ENCODE results near the gene STAT5A. TPM values are rescaled to one million over a fixed set of nuclear protein-coding genes. Genes with fewer than 3 reads are reported as not detected.
A peak's percentile ranks its signal among the peaks of the same experiment; 100 is the strongest.

Gene STAT5A
- total and polyA plus RNA-seq, 2 experiments from 2014 or later, result 2.3 to 18.1 TPM

DNA sequence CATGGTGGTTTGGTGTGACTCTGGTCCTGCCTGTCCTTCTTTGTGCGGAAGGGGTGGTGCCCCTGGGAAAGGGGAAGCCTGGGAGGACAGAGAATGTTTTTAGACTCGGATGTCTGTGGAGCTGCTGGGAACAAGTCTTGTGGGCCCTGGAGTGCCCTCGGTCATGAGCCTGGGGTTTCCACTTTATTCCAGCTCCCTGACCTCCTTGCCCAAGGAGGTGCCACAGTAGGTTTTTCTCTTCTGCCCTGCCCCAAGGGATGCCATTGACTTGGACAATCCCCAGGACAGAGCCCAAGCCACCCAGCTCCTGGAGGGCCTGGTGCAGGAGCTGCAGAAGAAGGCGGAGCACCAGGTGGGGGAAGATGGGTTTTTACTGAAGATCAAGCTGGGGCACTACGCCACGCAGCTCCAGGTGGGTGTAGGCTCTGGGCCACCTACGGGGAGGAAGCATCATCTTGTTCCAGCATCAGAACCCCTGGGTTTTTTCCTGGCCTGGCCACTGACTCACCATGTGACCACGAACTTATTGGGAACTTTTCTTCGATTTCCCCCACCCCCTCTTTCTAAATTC, 1.4 kb downstream of the STAT5A start:
- H3K9me3 Mint-ChIP-seq, result no peaks in the 10 kb centered on the region
- H3K27me3 Mint-ChIP-seq (ENCODE audit: insufficient read depth, low read depth, poor library complexity), result peaks cover 31% of the 10 kb centered on the region
- no peaks in the 10 kb centered on the region for H4K20me1 ChIP-seq (replicated peaks; ENCODE audit: insufficient read depth)
- H3K27me3 ChIP-seq (ENCODE audit: insufficient read depth), result peaks cover 42% of the 10 kb centered on the region
- peak overlapping the region; percentile 34; the same call in 1 of the 3 replicates for H3K4me3 Mint-ChIP-seq
- peak overlapping the region; percentile 91 for H2AFZ ChIP-seq
- no peak for ATAC-seq
- no peaks in the 10 kb centered on the region for H3K36me3 Mint-ChIP-seq (ENCODE audit: low read depth)
- H3F3A ChIP-seq (replicated peaks; ENCODE audit: low read depth), result peaks cover 9% of the 10 kb centered on the region; the same call in 1 of the 2 replicates
- H3K4me3 ChIP-seq, result peak overlapping the region; percentile 66
- no peaks in the 10 kb centered on the region for H3K9me2 ChIP-seq (ENCODE audit: insufficient read depth)
- no peaks in the 10 kb centered on the region for H3K36me3 ChIP-seq (ENCODE audit: insufficient read depth)
- TF ChIP-seq POLR2AphosphoS5 (IDR thresholded peaks at IDR 0.05; ENCODE audit: low read depth), result no peak
- TF ChIP-seq, protein P1, sequence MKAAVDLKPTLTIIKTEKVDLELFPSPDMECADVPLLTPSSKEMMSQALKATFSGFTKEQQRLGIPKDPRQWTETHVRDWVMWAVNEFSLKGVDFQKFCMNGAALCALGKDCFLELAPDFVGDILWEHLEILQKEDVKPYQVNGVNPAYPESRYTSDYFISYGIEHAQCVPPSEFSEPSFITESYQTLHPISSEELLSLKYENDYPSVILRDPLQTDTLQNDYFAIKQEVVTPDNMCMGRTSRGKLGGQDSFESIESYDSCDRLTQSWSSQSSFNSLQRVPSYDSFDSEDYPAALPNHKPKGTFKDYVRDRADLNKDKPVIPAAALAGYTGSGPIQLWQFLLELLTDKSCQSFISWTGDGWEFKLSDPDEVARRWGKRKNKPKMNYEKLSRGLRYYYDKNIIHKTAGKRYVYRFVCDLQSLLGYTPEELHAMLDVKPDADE (IDR thresholded peaks at IDR 0.05), result no peak
- TF ChIP-seq EZH2 (IDR thresholded peaks at IDR 0.05; ENCODE audit: low read depth, unreplicated experiment), result no peak
- no peak for TF ChIP-seq NANOG (IDR thresholded peaks at IDR 0.05; ENCODE audit: borderline replicate concordance)
- TF ChIP-seq CREB1 (CRISPR knock-in tag; IDR thresholded peaks at IDR 0.05; ENCODE audit: low read depth), result no peak
- TF ChIP-seq ZNF331 (CRISPR knock-in tag; IDR thresholded peaks at IDR 0.05; ENCODE audit: low read depth), result no peak
- TF ChIP-seq REST (IDR thresholded peaks at IDR 0.05; ENCODE audit: unreplicated experiment), result no peak
- TF ChIP-seq EZH2phosphoT487 (IDR thresholded peaks at IDR 0.05; ENCODE audit: unreplicated experiment), result no peak
- TF ChIP-seq JUNB (IDR thresholded peaks at IDR 0.05; ENCODE audit: unreplicated experiment), result no peak
- TF ChIP-seq ZNF114 (CRISPR knock-in tag; IDR thresholded peaks at IDR 0.05), result no peak
- no peak for TF ChIP-seq STAT1 (IDR thresholded peaks at IDR 0.05; ENCODE audit: unreplicated experiment)
- TF ChIP-seq, protein P2, sequence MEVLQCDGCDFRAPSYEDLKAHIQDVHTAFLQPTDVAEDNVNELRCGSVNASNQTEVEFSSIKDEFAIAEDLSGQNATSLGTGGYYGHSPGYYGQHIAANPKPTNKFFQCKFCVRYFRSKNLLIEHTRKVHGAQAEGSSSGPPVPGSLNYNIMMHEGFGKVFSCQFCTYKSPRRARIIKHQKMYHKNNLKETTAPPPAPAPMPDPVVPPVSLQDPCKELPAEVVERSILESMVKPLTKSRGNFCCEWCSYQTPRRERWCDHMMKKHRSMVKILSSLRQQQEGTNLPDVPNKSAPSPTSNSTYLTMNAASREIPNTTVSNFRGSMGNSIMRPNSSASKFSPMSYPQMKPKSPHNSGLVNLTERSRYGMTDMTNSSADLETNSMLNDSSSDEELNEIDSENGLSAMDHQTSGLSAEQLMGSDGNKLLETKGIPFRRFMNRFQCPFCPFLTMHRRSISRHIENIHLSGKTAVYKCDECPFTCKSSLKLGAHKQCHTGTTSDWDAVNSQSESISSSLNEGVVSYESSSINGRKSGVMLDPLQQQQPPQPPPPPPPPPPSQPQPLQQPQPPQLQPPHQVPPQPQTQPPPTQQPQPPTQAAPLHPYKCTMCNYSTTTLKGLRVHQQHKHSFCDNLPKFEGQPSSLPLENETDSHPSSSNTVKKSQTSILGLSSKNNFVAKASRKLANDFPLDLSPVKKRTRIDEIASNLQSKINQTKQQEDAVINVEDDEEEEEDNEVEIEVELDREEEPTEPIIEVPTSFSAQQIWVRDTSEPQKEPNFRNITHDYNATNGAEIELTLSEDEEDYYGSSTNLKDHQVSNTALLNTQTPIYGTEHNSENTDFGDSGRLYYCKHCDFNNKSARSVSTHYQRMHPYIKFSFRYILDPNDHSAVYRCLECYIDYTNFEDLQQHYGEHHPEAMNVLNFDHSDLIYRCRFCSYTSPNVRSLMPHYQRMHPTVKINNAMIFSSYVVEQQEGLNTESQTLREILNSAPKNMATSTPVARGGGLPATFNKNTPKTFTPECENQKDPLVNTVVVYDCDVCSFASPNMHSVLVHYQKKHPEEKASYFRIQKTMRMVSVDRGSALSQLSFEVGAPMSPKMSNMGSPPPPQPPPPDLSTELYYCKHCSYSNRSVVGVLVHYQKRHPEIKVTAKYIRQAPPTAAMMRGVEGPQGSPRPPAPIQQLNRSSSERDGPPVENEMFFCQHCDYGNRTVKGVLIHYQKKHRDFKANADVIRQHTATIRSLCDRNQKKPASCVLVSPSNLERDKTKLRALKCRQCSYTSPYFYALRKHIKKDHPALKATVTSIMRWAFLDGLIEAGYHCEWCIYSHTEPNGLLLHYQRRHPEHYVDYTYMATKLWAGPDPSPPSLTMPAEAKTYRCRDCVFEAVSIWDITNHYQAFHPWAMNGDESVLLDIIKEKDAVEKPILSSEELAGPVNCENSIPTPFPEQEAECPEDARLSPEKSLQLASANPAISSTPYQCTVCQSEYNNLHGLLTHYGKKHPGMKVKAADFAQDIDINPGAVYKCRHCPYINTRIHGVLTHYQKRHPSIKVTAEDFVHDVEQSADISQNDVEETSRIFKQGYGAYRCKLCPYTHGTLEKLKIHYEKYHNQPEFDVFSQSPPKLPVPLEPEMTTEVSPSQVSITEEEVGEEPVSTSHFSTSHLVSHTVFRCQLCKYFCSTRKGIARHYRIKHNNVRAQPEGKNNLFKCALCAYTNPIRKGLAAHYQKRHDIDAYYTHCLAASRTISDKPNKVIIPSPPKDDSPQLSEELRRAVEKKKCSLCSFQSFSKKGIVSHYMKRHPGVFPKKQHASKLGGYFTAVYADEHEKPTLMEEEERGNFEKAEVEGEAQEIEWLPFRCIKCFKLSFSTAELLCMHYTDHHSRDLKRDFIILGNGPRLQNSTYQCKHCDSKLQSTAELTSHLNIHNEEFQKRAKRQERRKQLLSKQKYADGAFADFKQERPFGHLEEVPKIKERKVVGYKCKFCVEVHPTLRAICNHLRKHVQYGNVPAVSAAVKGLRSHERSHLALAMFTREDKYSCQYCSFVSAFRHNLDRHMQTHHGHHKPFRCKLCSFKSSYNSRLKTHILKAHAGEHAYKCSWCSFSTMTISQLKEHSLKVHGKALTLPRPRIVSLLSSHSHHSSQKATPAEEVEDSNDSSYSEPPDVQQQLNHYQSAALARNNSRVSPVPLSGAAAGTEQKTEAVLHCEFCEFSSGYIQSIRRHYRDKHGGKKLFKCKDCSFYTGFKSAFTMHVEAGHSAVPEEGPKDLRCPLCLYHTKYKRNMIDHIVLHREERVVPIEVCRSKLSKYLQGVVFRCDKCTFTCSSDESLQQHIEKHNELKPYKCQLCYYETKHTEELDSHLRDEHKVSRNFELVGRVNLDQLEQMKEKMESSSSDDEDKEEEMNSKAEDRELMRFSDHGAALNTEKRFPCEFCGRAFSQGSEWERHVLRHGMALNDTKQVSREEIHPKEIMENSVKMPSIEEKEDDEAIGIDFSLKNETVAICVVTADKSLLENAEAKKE (CRISPR knock-in tag; IDR thresholded peaks at IDR 0.05), result no peak
- TF ChIP-seq, protein P3, sequence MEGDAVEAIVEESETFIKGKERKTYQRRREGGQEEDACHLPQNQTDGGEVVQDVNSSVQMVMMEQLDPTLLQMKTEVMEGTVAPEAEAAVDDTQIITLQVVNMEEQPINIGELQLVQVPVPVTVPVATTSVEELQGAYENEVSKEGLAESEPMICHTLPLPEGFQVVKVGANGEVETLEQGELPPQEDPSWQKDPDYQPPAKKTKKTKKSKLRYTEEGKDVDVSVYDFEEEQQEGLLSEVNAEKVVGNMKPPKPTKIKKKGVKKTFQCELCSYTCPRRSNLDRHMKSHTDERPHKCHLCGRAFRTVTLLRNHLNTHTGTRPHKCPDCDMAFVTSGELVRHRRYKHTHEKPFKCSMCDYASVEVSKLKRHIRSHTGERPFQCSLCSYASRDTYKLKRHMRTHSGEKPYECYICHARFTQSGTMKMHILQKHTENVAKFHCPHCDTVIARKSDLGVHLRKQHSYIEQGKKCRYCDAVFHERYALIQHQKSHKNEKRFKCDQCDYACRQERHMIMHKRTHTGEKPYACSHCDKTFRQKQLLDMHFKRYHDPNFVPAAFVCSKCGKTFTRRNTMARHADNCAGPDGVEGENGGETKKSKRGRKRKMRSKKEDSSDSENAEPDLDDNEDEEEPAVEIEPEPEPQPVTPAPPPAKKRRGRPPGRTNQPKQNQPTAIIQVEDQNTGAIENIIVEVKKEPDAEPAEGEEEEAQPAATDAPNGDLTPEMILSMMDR (conservative IDR thresholded peaks at IDR 0.05; ENCODE audit: low read depth in 2 of 2), result no peak
- no peak overlapping the region for H3K27ac Mint-ChIP-seq
- H3K4me1 ChIP-seq (ENCODE audit: insufficient read depth), result peaks cover 11% of the 10 kb centered on the region
- H3K27ac ChIP-seq (ENCODE audit: low read depth), result no peak overlapping the region
- peaks cover 13% of the 10 kb centered on the region for H3K4me1 Mint-ChIP-seq
- H3K79me2 ChIP-seq (replicated peaks; ENCODE audit: insufficient read depth), result no peaks in the 10 kb centered on the region
- no peak for DNase-seq (ENCODE audit: low spot score)
- H3K4me2 ChIP-seq, result peak overlapping the region; percentile 85; the same call in 1 of the 2 replicates

Measured in GM23338 (cell line).